HG02870 (cell line): ENCODE measurements around the gene GP1BA.
A peak's percentile ranks its signal among the peaks of the same experiment; 100 is the strongest.

Experiments used
- ATAC-seq: cut with Tn5 transposase; IDR thresholded peaks from one replicate; pipeline ENCODE4 v1.9.1; 2021; ENCODE audit warnings: mild to moderate bottlenecking, moderate library complexity; ENCODE audit not compliant: unreplicated experiment

GP1BA gene

GRCh38 chr17:4937553-4937952 lies 5.5 kb downstream of the GP1BA start:
- ATAC-seq, result no peak

- no peak for ATAC-seq
Measured at GRCh38 chr17:4938069-4938491, 6.0 kb downstream of the GP1BA start.

GRCh38 chr17:4938688-4939545 lies 6.8 kb downstream of the GP1BA start:
- ATAC-seq, result no peak

GRCh38 chr17:4939546-4939795 lies 7.4 kb downstream of the GP1BA start:
- ATAC-seq, result no peak

GRCh38 chr17:4939796-4940554 lies 7.9 kb downstream of the GP1BA start, which contains the start of the genes RNF167 and SLC25A11:
Gene RNF167, plus strand, starts transcription at chr17:4940268. Its CDS starts 642 bp downstream, at chr17:4940910.
Gene SLC25A11, minus strand, starts transcription at chr17:4940046. Its CDS starts 136 bp downstream, at chr17:4939910.
- ATAC-seq, result peak; percentile 65

GRCh38 chr17:4940555-4941318 lies 8.7 kb downstream of the GP1BA start:
- ATAC-seq, result peak; percentile 3

- ATAC-seq, result no peak
Measured at GRCh38 chr17:4941319-4941610, 9.2 kb downstream of the GP1BA start.

GRCh38 chr17:4942760-4943508 lies 10.9 kb downstream of the GP1BA start:
- ATAC-seq, result no peak

GRCh38 chr17:4944163-4944553 lies 12.1 kb downstream of the GP1BA start:
- no peak for ATAC-seq

GRCh38 chr17:4944554-4945175 lies 12.6 kb downstream of the GP1BA start:
- no peak for ATAC-seq

GRCh38 chr17:4945176-4945943 lies 13.3 kb downstream of the GP1BA start:
- no peak for ATAC-seq

GRCh38 chr17:4945944-4946280 lies 13.8 kb downstream of the GP1BA start:
- no peak for ATAC-seq

- no peak for ATAC-seq
Measured at GRCh38 chr17:4946312-4946976, 14.4 kb downstream of the GP1BA start.

GRCh38 chr17:4947010-4947410 lies 14.9 kb downstream of the GP1BA start:
- no peak for ATAC-seq

GRCh38 chr17:4947411-4948165 lies 15.5 kb downstream of the GP1BA start:
- no peak for ATAC-seq

- no peak for ATAC-seq
Measured at GRCh38 chr17:4948166-4948930, 16.3 kb downstream of the GP1BA start, which contains the start of gene PFN1. Gene PFN1, minus strand, starts transcription at chr17:4948530. Its CDS starts 136 bp downstream, at chr17:4948394.

- peak; percentile 25 for ATAC-seq
Measured at GRCh38 chr17:4948931-4949320, 16.8 kb downstream of the GP1BA start.
